A549 (cell line): ENCODE results near the gene LNX2. TPM values are rescaled to one million over a fixed set of nuclear protein-coding genes. Genes with fewer than 3 reads are reported as not detected.

Experiments
- ATAC-seq, 2 experiments: fragments of 200-7000 bp in 1 of 2; fragments of >200 bp in 1 of 2; cut with Nextera tagmentation in 1 of 2; cut with Tn5 transposase in 1 of 2; 3 replicates each; pipeline versions ENCODE4 v1.8.0 to v1.9.1; 2018 to 2020; ENCODE audit warnings: mild to moderate bottlenecking in 1 of 2, moderate library complexity in 1 of 2
- CTCF ChIA-PET: fragments of 300-600 bp; sonication (Branson Sonifier 250); formaldehyde crosslinking; extraction: SDS; loops from one replicate; lab custom pipeline; 2021; ENCODE audit warnings: antibody characterized with exemption, inconsistent platforms; lab: Yijun Ruan, JAX
- POLR2A ChIA-PET: fragments of 350-600 bp; formaldehyde crosslinking; extraction: SDS; loops from one replicate; lab custom pipeline; 2021; ENCODE audit warnings: antibody characterized with exemption, inconsistent platforms; lab: Yijun Ruan, JAX
- DNase-seq, 2 experiments: peaks; one replicate each; pipeline versions ENCODE4 v3.0.0 to v3.0.0-alpha.2; 2011 to 2016; ENCODE audit warnings: low read depth in 1 of 2, low spot score in 1 of 2
- FAIRE-seq: peaks from 2 replicates; lab custom pipeline; 2011; peaks lifted over from hg19 to GRCh38; lab: Jason Lieb, UNC
- H3K27ac ChIP-seq, 2 experiments: fragments of >200 bp; sonication (Bioruptor Twin); formaldehyde crosslinking; 3 replicates each; pipeline ENCODE4 v1.5.1; 2016 to 2017
- H3K4me1 ChIP-seq: fragments of >200 bp; sonication (Bioruptor Twin); formaldehyde crosslinking; 3 replicates; pipeline ENCODE4 v1.6.1; 2016
- H3K4me2 ChIP-seq: fragments of >200 bp; sonication (Bioruptor Twin); formaldehyde crosslinking; 3 replicates; pipeline ENCODE4 v1.6.1; 2016
- H3K4me3 ChIP-seq: fragments of >200 bp; sonication (Bioruptor Twin); formaldehyde crosslinking; 3 replicates; pipeline ENCODE4 v1.5.1; 2016
- H3K9me3 ChIP-seq: fragments of >200 bp; sonication (Bioruptor Twin); formaldehyde crosslinking; 3 replicates; pipeline ENCODE4 v1.6.1; 2016
- BHLHE40 ChIP-seq: IDR thresholded peaks from 2 replicates; pipeline ENCODE4 v1.6.1; 2012; ENCODE audit warnings: low read depth, low read length, inconsistent platforms
- CBX2 ChIP-seq: fragments of 200-600 bp; sonication (generic); IDR thresholded peaks from 2 replicates; pipeline ENCODE4 v1.6.1; 2016; ENCODE audit warnings: low read depth, mild to moderate bottlenecking, borderline replicate concordance
- CBX8 ChIP-seq: fragments of 200-600 bp; sonication (generic); IDR thresholded peaks from 2 replicates; pipeline ENCODE4 v1.6.1; 2016
- CEBPB ChIP-seq, 2 experiments: fragments of >200 bp in 1 of 2; sonication (Bioruptor Twin) in 1 of 2; formaldehyde crosslinking in 1 of 2; IDR thresholded peaks; 2 replicates each; pipeline ENCODE4 v1.6.1; 2012 to 2016
- EHF ChIP-seq: fragments of 250-450 bp; sonication (Bioruptor Pico); IDR thresholded peaks from 2 replicates; pipeline ENCODE4 v1.5.0; 2020; ENCODE audit warnings: mild to moderate bottlenecking
- ESRRA ChIP-seq: fragments of 150-350 bp; IDR thresholded peaks from 2 replicates; pipeline ENCODE4 v1.6.1; 2014; ENCODE audit warnings: mild to moderate bottlenecking, low read length, borderline replicate concordance
- FOXS1 ChIP-seq: fragments of 250-450 bp; sonication (Bioruptor Pico); IDR thresholded peaks from 2 replicates; pipeline ENCODE4 v1.5.0; 2020; ENCODE audit warnings: mild to moderate bottlenecking, moderate library complexity
- HEYL ChIP-seq: fragments of 250-450 bp; sonication (Bioruptor Pico); IDR thresholded peaks from 2 replicates; pipeline ENCODE4 v1.8.0; 2021; ENCODE audit warnings: mild to moderate bottlenecking, moderate library complexity
- HMGXB4 ChIP-seq: fragments of 250-450 bp; sonication (Bioruptor Pico); IDR thresholded peaks from 2 replicates; pipeline ENCODE4 v1.5.0; 2021; ENCODE audit warnings: mild to moderate bottlenecking, moderate library complexity, borderline replicate concordance
- HOXB5 ChIP-seq: fragments of 250-450 bp; sonication (Bioruptor Pico); IDR thresholded peaks from 2 replicates; pipeline ENCODE4 v1.5.0; 2020; ENCODE audit warnings: mild to moderate bottlenecking, moderate library complexity
- JUNB ChIP-seq: fragments of >200 bp; sonication (Bioruptor Twin); formaldehyde crosslinking; IDR thresholded peaks from 2 replicates; pipeline ENCODE4 v1.6.1; 2016
- KDM5A ChIP-seq: fragments of 200-600 bp; sonication (generic); IDR thresholded peaks from 2 replicates; pipeline ENCODE4 v1.6.1; 2016; ENCODE audit warnings: antibody characterized with exemption, mild to moderate bottlenecking
- MAFK ChIP-seq: fragments of 450-650 bp; IDR thresholded peaks from 2 replicates; pipeline ENCODE4 v1.6.1; 2014; ENCODE audit not compliant: partially characterized antibody
- MAZ ChIP-seq: fragments of 150-350 bp; IDR thresholded peaks from 2 replicates; pipeline ENCODE4 v1.6.1; 2014; ENCODE audit warnings: antibody characterized with exemption, low read depth, low read length, borderline replicate concordance
- NFE2L2 ChIP-seq: fragments of 150-350 bp; conservative IDR thresholded peaks from 2 replicates; pipeline ENCODE4 v1.6.1; 2014; ENCODE audit warnings: low read length
- NPAS2 ChIP-seq: fragments of 250-450 bp; sonication (Bioruptor Pico); IDR thresholded peaks from 2 replicates; pipeline ENCODE4 v1.8.0; 2022; ENCODE audit warnings: mild to moderate bottlenecking, moderate library complexity, borderline replicate concordance
- POLR2A ChIP-seq: IDR thresholded peaks from 2 replicates; pipeline ENCODE4 v1.6.1; 2012; ENCODE audit warnings: mild to moderate bottlenecking, low read length
- RAD21 ChIP-seq, 2 experiments: fragments of >200 bp in 1 of 2; sonication (Bioruptor Twin) in 1 of 2; formaldehyde crosslinking in 1 of 2; IDR thresholded peaks in 1 of 2; conservative IDR thresholded peaks in 1 of 2; 2 replicates in 1 of 2; 3 replicates in 1 of 2; pipeline ENCODE4 v1.6.1; 2012 to 2018; ENCODE audit warnings: inconsistent platforms in 1 of 2
- RARB ChIP-seq: fragments of 250-450 bp; sonication (Bioruptor Pico); IDR thresholded peaks from 2 replicates; pipeline ENCODE4 v1.8.0; 2021; ENCODE audit warnings: mild to moderate bottlenecking, moderate library complexity
- REST ChIP-seq: fragments of 200-600 bp; sonication (generic); IDR thresholded peaks from 2 replicates; pipeline ENCODE4 v1.6.1; 2016; ENCODE audit warnings: antibody characterized with exemption, mild to moderate bottlenecking, moderate library complexity
- SMC3 ChIP-seq: fragments of >200 bp; sonication (Bioruptor Twin); formaldehyde crosslinking; IDR thresholded peaks from 3 replicates; pipeline ENCODE4 v1.6.1; 2018; ENCODE audit warnings: inconsistent platforms
- ZC3H11A ChIP-seq: fragments of 450-650 bp; IDR thresholded peaks from 2 replicates; pipeline ENCODE4 v1.6.1; 2014; ENCODE audit warnings: antibody characterized with exemption, mild to moderate bottlenecking
- ZFP36 ChIP-seq: fragments of 450-650 bp; IDR thresholded peaks from 2 replicates; pipeline ENCODE4 v1.6.1; 2014; ENCODE audit warnings: borderline replicate concordance; ENCODE audit not compliant: partially characterized antibody
- WGBS: methylation state at CpG from one replicate; pipeline ENCODE4 v1.1.6; 2017; ENCODE audit errors: missing lambda C conversion rate; 5-methylcytosine and 5-hydroxymethylcytosine counted together
- polyA plus RNA-seq, 4 experiments: library from polyadenylated mRNA; depleted of rRNA in 3 of 4; stranded (reverse); fragments of >200 nt; fragmentation: RNase III in 1 of 4; extraction: RNeasy Plus Mini Kit Qiagen cat#74134 plus additional on column Dnase treatment in 1 of 4; gene quantifications; 2 replicates in 3 of 4; 3 replicates in 1 of 4; pipeline ENCODE4 v1.2.3, GENCODE V29; 2011 to 2017

The LNX2 gene
- polyA plus RNA-seq, 2 of the 4 experiments (the other 2 are of a cell fraction), result 3.3 to 6.3 TPM

GRCh38 chr13:27505792-27506191, 114.5 kb downstream of the LNX2 start:
- Histone ChIP-seq H3K4me1 (no peaks in the 10 kb centered on the region), H3K4me3 (no peak overlapping the region), H3K9me3 (no peaks in the 10 kb centered on the region), H3K4me2 (no peak overlapping the region), H3K27ac (no peak overlapping the region)
- DNase-seq (no peak), FAIRE-seq (no peak), ATAC-seq (no peak)
- TF ChIP-seq ESRRA (no peak), HEYL (CRISPR knock-in tag) (no peak), ZC3H11A (no peak), CEBPB (IDR thresholded peaks at IDR 0.05) (no peak), NFE2L2 (no peak), HMGXB4 (CRISPR knock-in tag) (no peak), RAD21 (conservative IDR thresholded peaks at IDR 0.05 in 1 of 2, IDR thresholded peaks at IDR 0.05 in 1 of 2) (no peak), EHF (CRISPR knock-in tag) (no peak), HOXB5 (CRISPR knock-in tag) (no peak), JUNB (no peak), REST (no peak), SMC3 (no peak), MAZ (no peak), FOXS1 (CRISPR knock-in tag) (no peak), CBX2 (no peak), KDM5A (no peak)
- WGBS, result 75% methylated on average over 3 of the region's 3 CpGs
- ChIA-PET CTCF (no interaction called here), POLR2A (no interaction called here)

GRCh38 chr13:27504868-27505194, 115.5 kb downstream of the LNX2 start:
- FAIRE-seq, result no peak
- Histone ChIP-seq H3K4me1 (no peaks in the 10 kb centered on the region), H3K9me3 (no peaks in the 10 kb centered on the region), H3K27ac (no peak overlapping the region), H3K4me3 (no peak overlapping the region), H3K4me2 (no peak overlapping the region)
- no peak for DNase-seq
- no peak for TF ChIP-seq RARB (CRISPR knock-in tag)
- TF ChIP-seq NPAS2 (CRISPR knock-in tag), result no peak
- TF ChIP-seq ZFP36, result no peak
- no peak for TF ChIP-seq NFE2L2
- no peak for TF ChIP-seq MAFK
- no peak for TF ChIP-seq BHLHE40
- TF ChIP-seq REST, result no peak
- TF ChIP-seq CBX8, result no peak
- TF ChIP-seq RAD21 (conservative IDR thresholded peaks at IDR 0.05 in 1 of 2, IDR thresholded peaks at IDR 0.05 in 1 of 2), result no peak
- no peak for TF ChIP-seq POLR2A
- ChIA-PET POLR2A (no interaction called here), CTCF (interaction anchor here (0.6 kb wide), 1 partner anchor 103 kb away, joined by 3 read pairs; no protein-coding TSS in a partner anchor)
- WGBS, result 43% methylated on average over 5 of the region's 5 CpGs
- no peak for ATAC-seq
